MM.1S (cell line): Measurements from ENCODE around the gene MUCL1.

ENCODE experiments used
- EZH2 ChIP-seq: fragments of 300-600 bp; sonication (generic); optimal IDR thresholded peaks from 2 replicates; pipeline ENCODE3; 2017; ENCODE audit warnings: low read depth, mild to moderate bottlenecking, antibody characterized with exemption, low read length, mixed read lengths
- TF ChIP-seq, protein P1 (sequence below): fragments of 300-600 bp; sonication (generic); IDR thresholded peaks from 2 replicates; pipeline ENCODE4 v1.5.1; 2016; ENCODE audit warnings: antibody characterized with exemption, low read length, mixed read lengths

DNA sequence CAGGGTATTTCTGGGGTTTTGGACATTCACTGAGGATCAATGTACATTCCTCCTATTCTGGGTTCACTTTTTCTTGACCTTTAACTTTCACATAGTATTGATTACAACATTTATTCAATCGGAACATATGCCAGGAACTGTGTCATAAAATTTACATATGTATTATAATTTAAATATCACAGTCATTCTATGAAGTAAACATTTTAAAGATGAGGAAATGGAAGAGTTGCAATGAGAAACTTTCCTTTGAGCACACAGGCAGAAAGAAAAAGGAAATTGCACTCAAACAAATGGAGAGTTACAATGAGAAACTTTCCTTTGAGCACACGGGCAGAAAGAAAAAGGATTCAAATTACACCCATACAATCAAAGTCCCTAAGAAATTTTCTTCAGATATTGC is 3.1 kb downstream of the MUCL1 start:
- TF ChIP-seq EZH2 = no peak
- TF ChIP-seq, protein P1, sequence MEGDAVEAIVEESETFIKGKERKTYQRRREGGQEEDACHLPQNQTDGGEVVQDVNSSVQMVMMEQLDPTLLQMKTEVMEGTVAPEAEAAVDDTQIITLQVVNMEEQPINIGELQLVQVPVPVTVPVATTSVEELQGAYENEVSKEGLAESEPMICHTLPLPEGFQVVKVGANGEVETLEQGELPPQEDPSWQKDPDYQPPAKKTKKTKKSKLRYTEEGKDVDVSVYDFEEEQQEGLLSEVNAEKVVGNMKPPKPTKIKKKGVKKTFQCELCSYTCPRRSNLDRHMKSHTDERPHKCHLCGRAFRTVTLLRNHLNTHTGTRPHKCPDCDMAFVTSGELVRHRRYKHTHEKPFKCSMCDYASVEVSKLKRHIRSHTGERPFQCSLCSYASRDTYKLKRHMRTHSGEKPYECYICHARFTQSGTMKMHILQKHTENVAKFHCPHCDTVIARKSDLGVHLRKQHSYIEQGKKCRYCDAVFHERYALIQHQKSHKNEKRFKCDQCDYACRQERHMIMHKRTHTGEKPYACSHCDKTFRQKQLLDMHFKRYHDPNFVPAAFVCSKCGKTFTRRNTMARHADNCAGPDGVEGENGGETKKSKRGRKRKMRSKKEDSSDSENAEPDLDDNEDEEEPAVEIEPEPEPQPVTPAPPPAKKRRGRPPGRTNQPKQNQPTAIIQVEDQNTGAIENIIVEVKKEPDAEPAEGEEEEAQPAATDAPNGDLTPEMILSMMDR = no peak
